NCI-H1092 (cell line): ENCODE results near the gene SLC51A.
"Not testable (repeated sequence)": the region's sequence is repeated elsewhere in the genome, so short reads cannot be mapped to it uniquely, and the experiment has no call there.

Experiments used
- DNase-seq: peaks from one replicate; lab custom pipeline; 2025; lab: John Stamatoyannopoulos, UW

Gene SLC51A

DNA sequence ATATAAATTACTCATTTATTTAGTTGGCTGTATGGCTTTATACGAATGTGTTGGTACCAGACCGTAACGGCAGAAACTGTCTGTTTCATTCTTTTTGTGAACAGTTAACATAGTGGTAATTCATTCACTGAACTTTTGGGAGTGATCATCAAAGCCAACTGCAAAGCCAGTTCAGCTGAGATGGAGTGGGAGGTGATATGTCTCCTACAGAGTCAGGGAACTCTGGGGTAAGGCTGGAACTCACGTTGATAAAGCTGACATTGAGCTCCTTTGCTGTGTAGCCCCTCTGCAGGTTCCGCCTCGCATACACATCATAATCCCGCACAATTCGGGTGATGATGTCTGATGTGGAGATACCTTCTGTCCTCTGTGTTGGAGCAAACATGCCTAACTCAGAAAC, 25.4 kb downstream of the SLC51A start:
- DNase-seq: no peak

DNA sequence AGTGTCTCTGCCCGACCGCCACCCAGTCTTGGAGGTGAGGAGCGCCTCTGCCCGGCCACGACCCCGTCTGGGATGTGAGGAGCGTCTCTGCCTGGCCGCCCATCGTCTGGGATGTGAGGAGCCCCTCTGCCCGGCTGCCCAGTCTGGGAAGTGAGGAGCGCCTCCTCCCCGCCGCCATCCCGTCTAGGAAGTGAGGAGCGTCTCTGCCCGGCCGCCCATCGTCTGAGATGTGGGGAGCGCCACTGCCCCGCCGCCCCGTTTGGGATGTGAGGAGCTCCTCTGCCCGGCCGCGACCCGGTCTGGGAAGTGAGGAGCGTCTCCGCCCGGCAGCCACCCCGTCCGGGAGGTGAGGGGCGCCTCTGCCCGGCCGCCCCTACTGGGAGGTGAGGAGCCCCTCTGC, 27.8 kb downstream of the SLC51A start:
- DNase-seq: not testable (repeated sequence)

GRCh38 chr3:196246612-196247308, 30.4 kb downstream of the SLC51A start:
- no peak for DNase-seq

- no peak for DNase-seq
Observed at GRCh38 chr3:196251918-196252317, 35.6 kb downstream of the SLC51A start.

GRCh38 chr3:196254376-196255283, 38.3 kb downstream of the SLC51A start:
- no peak for DNase-seq

GRCh38 chr3:196255776-196256175, 39.4 kb downstream of the SLC51A start:
- DNase-seq: no peak

DNA sequence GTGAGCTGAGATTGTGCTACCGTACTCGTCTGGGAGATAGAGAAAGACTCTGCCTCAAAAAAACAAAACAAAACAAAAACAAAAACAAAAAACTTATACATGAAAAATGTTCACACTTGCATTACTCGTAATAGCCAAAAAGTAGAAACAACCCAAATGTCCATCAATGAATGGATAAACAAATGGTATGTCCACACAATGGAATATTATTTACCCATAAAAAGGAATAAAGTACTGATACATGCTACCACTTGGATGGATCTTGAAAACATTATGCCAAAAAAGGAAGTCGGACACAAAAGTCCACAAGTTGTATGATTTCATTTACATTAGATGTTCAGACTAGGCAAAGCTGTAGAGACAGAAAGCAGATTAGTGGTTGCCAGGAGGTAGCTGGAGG, 44.5 kb downstream of the SLC51A start:
- no peak for DNase-seq

- no peak for DNase-seq
Observed at GRCh38 chr3:196263819-196264218, 47.5 kb downstream of the SLC51A start.

DNA sequence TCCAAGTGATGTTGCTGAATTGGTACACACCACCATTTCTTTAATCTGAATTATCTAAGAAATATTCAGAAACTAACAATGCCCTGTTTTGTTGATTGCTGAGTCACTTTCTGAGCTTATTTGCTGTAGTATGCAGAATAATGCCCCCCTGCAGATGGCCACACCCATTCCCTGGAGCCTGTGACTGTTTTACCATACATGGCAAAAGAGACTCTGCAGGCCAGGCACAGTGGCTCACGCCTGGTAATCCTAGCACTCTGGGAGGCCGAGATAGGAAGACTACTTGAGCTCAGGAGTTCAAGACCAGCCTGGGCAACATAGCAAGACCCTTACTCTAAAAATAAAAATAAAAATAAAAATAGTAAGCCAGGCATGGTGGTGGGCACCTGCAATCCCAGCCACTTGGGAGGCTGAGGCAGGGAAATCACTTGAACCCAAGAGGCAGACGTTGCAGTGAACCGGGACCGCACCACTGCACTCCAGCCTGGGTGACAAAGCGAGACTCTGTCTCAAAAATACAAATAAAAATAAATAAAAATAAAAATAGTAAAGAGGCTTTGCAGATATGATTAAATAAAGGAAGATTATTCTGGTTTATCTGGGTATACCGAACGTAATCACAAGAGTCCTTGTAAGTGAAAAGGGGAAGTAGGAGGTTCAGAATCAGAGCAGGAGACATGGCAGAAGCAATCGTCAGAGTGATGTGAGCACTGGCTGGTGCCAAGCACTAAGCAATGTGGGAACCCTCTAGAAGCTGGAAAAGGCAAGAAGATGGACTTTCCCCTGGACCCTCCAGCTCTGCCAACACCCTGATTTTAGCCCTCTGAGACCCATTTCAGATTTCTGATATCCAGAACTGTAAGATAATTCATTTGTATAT, 52.2 kb downstream of the SLC51A start:
- DNase-seq: no peak

DNA sequence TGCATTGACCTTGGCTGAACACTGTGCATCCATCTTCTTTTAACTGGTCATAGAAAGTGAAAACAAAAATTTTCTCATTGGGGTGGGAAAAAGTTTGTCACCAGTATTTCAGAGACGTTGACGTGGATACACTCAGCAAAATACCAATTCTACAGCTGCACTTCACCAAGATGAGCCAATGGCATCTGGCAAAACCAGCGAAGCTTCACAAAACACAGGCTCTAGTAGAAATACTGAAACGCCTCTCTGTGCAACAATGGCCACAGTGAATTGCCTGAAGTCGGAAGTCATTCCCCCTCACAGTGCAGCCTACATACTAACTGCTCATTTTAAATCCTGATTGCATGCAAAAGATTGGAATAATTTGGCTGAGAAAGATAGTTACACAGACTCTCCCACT, 54.2 kb downstream of the SLC51A start:
- DNase-seq: no peak

- no peak for DNase-seq
Observed at GRCh38 chr3:196272826-196273225, 56.5 kb downstream of the SLC51A start.

GRCh38 chr3:196273655-196274054, 57.3 kb downstream of the SLC51A start:
- DNase-seq: no peak

DNA sequence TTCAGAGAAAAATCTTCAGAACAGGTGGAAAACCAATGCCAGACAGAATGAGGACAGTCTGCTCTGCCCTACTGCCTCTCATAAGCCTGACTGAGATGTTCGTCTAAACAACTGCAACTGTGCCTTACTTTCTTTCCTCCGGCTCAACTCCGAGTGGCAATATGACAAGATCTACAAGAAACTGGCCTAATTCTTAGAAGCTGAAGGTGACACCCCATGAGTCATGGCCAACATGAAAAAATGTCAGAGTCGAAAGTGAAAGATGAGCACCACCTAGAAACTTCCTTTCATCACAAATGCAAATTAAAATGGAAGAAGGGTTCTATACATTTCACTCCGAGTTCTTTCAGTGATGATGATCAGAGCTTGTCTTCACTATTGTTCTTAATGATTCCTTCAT, 58.3 kb downstream of the SLC51A start:
- DNase-seq: no peak

DNA sequence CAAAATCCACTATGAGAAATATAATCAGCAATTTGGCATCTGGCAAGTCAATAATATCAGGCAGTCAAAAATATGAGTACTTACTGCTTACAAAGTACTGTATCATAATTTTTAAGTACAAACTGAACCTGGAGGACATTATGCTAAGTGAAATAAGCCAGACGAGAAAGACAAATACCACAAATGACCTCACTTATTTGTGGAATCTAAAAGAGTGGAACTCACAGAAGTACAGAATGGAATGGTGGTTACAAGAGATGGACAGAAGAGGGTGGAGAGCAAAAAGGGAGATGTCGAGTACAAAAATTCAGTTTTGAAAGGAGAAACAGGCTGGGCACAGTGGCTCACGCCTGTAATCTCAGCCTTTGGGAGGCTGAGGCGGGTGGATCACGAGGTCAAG, 58.8 kb downstream of the SLC51A start:
- DNase-seq: no peak

DNA sequence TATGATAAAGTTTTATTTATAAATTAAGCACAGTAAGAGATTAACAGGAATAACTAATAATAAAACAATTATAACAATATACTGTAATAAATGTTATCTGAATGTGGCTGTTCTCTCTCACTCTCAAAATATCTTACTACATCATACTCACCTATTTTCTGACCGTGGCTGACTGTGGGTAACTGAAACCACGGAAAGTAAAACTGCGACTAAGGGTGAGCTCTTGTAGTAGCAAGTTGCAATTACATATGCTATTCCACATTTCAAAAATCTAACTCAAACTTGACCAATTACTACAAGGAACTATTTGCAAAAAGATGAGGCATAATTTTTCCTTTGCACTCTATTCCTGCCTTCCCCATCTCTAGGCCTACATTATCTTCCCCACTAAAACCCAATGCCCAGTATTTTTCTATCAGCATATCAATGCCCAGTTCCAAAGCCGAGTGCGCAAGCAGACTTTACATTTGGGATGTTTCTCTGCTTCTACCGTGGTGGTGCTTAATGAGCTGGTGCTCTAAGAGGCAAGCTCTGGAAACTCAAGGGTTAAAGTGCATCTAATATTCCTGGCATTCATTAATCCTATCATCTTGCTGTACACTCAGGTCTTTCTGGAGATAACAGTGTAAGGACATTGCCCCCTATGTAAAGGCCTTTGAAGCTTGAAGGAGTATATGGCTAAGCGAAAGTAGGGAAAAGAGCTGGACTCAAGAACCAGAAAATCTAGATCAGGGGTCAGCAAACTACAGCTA, 64.5 kb downstream of the SLC51A start:
- DNase-seq: no peak

- no peak for DNase-seq
Observed at GRCh38 chr3:196281962-196282361, 65.6 kb downstream of the SLC51A start.
